Panc1 (cell line): ENCODE results near the gene ITGAX. TPM values are rescaled to one million over a fixed set of nuclear protein-coding genes. Genes with fewer than 3 reads are reported as not detected.

Experiments
- ATAC-seq: fragments of 200-7000 bp; cut with Tn5 transposase; 2 replicates; pipeline ENCODE4 v1.9.1; 2020; ENCODE audit warnings: mild to moderate bottlenecking, moderate library complexity
- BruUV-seq: library from RNA; stranded (reverse); fragments of 400-500 nt; replicated peaks from 2 replicates; lab custom pipeline; 2021; lab: Mats Ljungman, UMichigan
- CTCF ChIA-PET: fragments of 300-600 bp; sonication (Branson Sonifier 250); formaldehyde crosslinking; loops from one replicate; lab custom pipeline; 2022; ENCODE audit warnings: antibody characterized with exemption; lab: Charles Lee
- POLR2A ChIA-PET: fragments of 300-600 bp; sonication (Branson Sonifier 250); formaldehyde crosslinking; loops from one replicate; lab custom pipeline; 2022; ENCODE audit warnings: antibody characterized with exemption; lab: Charles Lee
- DNase-seq: peaks from one replicate; pipeline ENCODE4 v3.0.0-alpha.2; 2010; ENCODE audit warnings: low read depth, low spot score
- H3K27ac ChIP-seq: 2 replicates; pipeline ENCODE4 v1.5.1; 2011; ENCODE audit warnings: mild to moderate bottlenecking, low read length, inconsistent platforms
- H3K27me3 ChIP-seq: fragments of 200-500 bp; sonication (Bioruptor generic); 2 replicates; pipeline ENCODE4 v1.6.0; 2014; ENCODE audit warnings: low read length, inconsistent platforms; ENCODE audit not compliant: control insufficient read depth, insufficient read depth
- H3K36me3 ChIP-seq: fragments of 200-500 bp; sonication (Bioruptor generic); 2 replicates; pipeline ENCODE4 v1.5.1; 2014; ENCODE audit warnings: inconsistent platforms, mild to moderate bottlenecking, low read length, moderate library complexity; ENCODE audit not compliant: control insufficient read depth, insufficient read depth
- H3K4me1 ChIP-seq: 2 replicates; pipeline ENCODE4 v1.5.1; 2011; ENCODE audit warnings: inconsistent platforms, mild to moderate bottlenecking, low read length, moderate library complexity; ENCODE audit not compliant: control insufficient read depth, insufficient read depth
- H3K4me3 ChIP-seq, 2 experiments: 2 replicates each; pipeline ENCODE4 v1.5.1; 2011 to 2012; ENCODE audit warnings: low read depth in 2 of 2, low read length in 2 of 2, mild to moderate bottlenecking in 2 of 2, inconsistent platforms in 1 of 2, moderate library complexity in 1 of 2
- H3K9me3 ChIP-seq: fragments of 200-500 bp; sonication (Bioruptor generic); 2 replicates; pipeline ENCODE4 v1.5.1; 2014; ENCODE audit warnings: low read depth, mild to moderate bottlenecking, inconsistent platforms, low read length, moderate library complexity; ENCODE audit not compliant: control insufficient read depth, insufficient read depth
- POLR2AphosphoS5 ChIP-seq: IDR thresholded peaks from 2 replicates; pipeline ENCODE4 v1.6.1; 2012; ENCODE audit warnings: mild to moderate bottlenecking, low read depth, low read length, moderate library complexity
- REST ChIP-seq, 2 experiments: IDR thresholded peaks; 2 replicates each; pipeline ENCODE4 v1.6.1; 2011 to 2012; ENCODE audit warnings: low read depth in 2 of 2, control low read depth in 1 of 2, low read length in 1 of 2, mild to moderate bottlenecking in 1 of 2, moderate library complexity in 1 of 2; ENCODE audit not compliant: insufficient read depth in 1 of 2
- SIN3A ChIP-seq: IDR thresholded peaks from 2 replicates; pipeline ENCODE4 v1.6.1; 2012; ENCODE audit warnings: low read depth, mild to moderate bottlenecking, low read length, moderate library complexity, borderline replicate concordance; ENCODE audit not compliant: insufficient read depth
- TCF7L2 ChIP-seq: IDR thresholded peaks from 2 replicates; pipeline ENCODE4 v1.6.1; 2011; ENCODE audit warnings: mild to moderate bottlenecking, low read depth, low read length, inconsistent platforms
- in situ Hi-C: cut with HindIII; loops from 2 replicates; pipeline ENCODE4 v1.10.0; 2016; ENCODE audit warnings: low sequenced_read_pairs, low pct_unique_long_range_greater_than_20kb
- intact Hi-C: fragments of 100-400 bp; cut with micrococcal nuclease; formaldehyde crosslinking; loops from one replicate; pipeline ENCODE4 v1.10.0; 2022; ENCODE audit not compliant: unreplicated experiment
- total RNA-seq: library from RNA; stranded (reverse); gene quantifications from one replicate; pipeline ENCODE4 v1.2.1, GENCODE V29; 2021; ENCODE audit not compliant: unreplicated experiment
- TF ChIP-seq, protein P1 (sequence below): fragments of 450-650 bp; IDR thresholded peaks from 2 replicates; pipeline ENCODE4 v1.5.1; 2017; ENCODE audit warnings: mild to moderate bottlenecking

The ITGAX gene
- total RNA-seq, 1 experiment from 2014 or later: 0.49 TPM

GRCh38 chr16:31407406-31407805 is 52.4 kb downstream of the ITGAX start:
- H3K36me3 ChIP-seq: peaks cover 2% of the 10 kb centered on the region; the same call in 1 of the 2 replicates
- no peak overlapping the region for H3K4me3 ChIP-seq
- BruUV-seq: no TSS peak
- DNase-seq (no peak), ATAC-seq (no peak)
- no peaks in the 10 kb centered on the region for H3K4me1 ChIP-seq
- no peaks in the 10 kb centered on the region for H3K27me3 ChIP-seq
- CTCF ChIA-PET: no interaction called here
- no peak overlapping the region for H3K27ac ChIP-seq
- in situ Hi-C loops: no loop called here
- POLR2A ChIA-PET: no interaction called here
- TF ChIP-seq SIN3A: no peak
- TF ChIP-seq TCF7L2: no peak
- TF ChIP-seq POLR2AphosphoS5: no peak
- TF ChIP-seq, protein P1, sequence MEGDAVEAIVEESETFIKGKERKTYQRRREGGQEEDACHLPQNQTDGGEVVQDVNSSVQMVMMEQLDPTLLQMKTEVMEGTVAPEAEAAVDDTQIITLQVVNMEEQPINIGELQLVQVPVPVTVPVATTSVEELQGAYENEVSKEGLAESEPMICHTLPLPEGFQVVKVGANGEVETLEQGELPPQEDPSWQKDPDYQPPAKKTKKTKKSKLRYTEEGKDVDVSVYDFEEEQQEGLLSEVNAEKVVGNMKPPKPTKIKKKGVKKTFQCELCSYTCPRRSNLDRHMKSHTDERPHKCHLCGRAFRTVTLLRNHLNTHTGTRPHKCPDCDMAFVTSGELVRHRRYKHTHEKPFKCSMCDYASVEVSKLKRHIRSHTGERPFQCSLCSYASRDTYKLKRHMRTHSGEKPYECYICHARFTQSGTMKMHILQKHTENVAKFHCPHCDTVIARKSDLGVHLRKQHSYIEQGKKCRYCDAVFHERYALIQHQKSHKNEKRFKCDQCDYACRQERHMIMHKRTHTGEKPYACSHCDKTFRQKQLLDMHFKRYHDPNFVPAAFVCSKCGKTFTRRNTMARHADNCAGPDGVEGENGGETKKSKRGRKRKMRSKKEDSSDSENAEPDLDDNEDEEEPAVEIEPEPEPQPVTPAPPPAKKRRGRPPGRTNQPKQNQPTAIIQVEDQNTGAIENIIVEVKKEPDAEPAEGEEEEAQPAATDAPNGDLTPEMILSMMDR: no peak
- TF ChIP-seq REST (IDR thresholded peaks at IDR 0.05; ENCODE audit: insufficient read depth in 1 of 2, low read depth in 2 of 2, low read length in 1 of 2): no peak
- H3K9me3 ChIP-seq: no peaks in the 10 kb centered on the region
- intact Hi-C loops: no loop called here

- TF ChIP-seq POLR2AphosphoS5 (no peak), TCF7L2 (no peak), REST (IDR thresholded peaks at IDR 0.05; ENCODE audit: insufficient read depth in 1 of 2, low read depth in 2 of 2, low read length in 1 of 2) (no peak), SIN3A (no peak)
- TF ChIP-seq, protein P1: no peak
- ChIA-PET POLR2A (no interaction called here), CTCF (no interaction called here)
- in situ Hi-C loops: no loop called here
- no peaks in the 10 kb centered on the region; the same call in 1 of the 2 replicates for H3K36me3 ChIP-seq
- H3K27me3 ChIP-seq: no peaks in the 10 kb centered on the region
- no peak overlapping the region for H3K27ac ChIP-seq
- no TSS peak for BruUV-seq
- no peak overlapping the region for H3K4me3 ChIP-seq
- DNase-seq: no peak
- no peak for ATAC-seq
- H3K4me1 ChIP-seq: no peaks in the 10 kb centered on the region
- no peaks in the 10 kb centered on the region for H3K9me3 ChIP-seq
- intact Hi-C loops: no loop called here
Observed at GRCh38 chr16:31409433-31409832, 54.5 kb downstream of the ITGAX start.
